C4-2B (cell line): Measurements from ENCODE around the gene ATP2B3.
A peak's percentile ranks its signal among the peaks of the same experiment; 100 is the strongest.

Experiments used
- H3K27ac ChIP-seq: fragments of 450-650 bp; 2 replicates; pipeline ENCODE4 v1.5.1; 2017
- ZFX ChIP-seq: fragments of 450-650 bp; IDR thresholded peaks from 2 replicates; pipeline ENCODE4 v1.6.1; 2017
- TF ChIP-seq, protein P1 (sequence below): fragments of 450-650 bp; conservative IDR thresholded peaks from 2 replicates; pipeline ENCODE4 v1.5.1; 2017; ENCODE audit warnings: mild to moderate bottlenecking

The ATP2B3 gene

DNA sequence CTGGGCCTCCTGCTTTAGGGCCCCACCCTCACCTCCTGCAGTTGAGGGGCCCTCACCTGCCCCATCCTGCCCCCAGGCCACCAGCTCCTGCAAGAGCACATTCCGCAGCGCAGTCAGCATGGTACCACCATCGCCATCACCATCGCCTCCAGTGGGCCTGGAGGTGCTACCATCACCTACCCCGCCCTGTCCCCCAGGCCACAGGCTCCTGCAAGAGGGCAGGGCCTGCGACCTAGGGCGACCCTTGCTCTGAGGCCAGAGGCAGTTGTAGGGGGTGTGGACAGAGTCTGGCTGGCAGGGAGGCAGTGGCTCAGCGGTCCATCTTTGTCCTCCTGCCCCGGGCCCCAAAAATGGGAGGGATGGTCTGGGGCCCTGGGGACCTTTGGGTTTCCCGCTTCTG is 43.2 kb upstream of the ATP2B3 start:
- H3K27ac ChIP-seq = no peak overlapping the region; the same call in 1 of the 2 replicates
- TF ChIP-seq, protein P1, sequence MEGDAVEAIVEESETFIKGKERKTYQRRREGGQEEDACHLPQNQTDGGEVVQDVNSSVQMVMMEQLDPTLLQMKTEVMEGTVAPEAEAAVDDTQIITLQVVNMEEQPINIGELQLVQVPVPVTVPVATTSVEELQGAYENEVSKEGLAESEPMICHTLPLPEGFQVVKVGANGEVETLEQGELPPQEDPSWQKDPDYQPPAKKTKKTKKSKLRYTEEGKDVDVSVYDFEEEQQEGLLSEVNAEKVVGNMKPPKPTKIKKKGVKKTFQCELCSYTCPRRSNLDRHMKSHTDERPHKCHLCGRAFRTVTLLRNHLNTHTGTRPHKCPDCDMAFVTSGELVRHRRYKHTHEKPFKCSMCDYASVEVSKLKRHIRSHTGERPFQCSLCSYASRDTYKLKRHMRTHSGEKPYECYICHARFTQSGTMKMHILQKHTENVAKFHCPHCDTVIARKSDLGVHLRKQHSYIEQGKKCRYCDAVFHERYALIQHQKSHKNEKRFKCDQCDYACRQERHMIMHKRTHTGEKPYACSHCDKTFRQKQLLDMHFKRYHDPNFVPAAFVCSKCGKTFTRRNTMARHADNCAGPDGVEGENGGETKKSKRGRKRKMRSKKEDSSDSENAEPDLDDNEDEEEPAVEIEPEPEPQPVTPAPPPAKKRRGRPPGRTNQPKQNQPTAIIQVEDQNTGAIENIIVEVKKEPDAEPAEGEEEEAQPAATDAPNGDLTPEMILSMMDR = no peak
- no peak for TF ChIP-seq ZFX

DNA sequence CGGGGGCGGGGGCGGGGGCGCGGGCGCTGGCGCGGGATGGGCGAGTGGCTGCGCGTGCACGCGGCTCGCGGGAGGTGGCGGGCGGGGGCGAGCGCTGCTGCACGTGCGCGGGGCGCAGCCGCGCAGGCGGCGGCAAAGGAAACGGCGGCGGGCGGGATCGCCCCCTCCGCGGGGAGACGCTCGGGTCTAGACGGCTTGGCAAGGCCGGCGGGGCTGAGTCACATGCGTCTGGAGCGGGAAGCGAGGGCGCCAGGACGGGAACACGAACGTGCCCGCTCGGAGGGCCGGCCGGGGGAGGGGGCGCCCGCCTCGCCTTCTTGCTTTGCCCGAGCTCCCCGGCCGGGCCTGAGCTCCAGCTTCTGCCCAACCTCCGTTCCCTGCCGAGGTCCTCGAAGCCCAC is 42.7 kb upstream of the ATP2B3 start:
- TF ChIP-seq, protein P1 = no peak
- TF ChIP-seq ZFX = no peak
- peak overlapping the region; percentile 47 for H3K27ac ChIP-seq

DNA sequence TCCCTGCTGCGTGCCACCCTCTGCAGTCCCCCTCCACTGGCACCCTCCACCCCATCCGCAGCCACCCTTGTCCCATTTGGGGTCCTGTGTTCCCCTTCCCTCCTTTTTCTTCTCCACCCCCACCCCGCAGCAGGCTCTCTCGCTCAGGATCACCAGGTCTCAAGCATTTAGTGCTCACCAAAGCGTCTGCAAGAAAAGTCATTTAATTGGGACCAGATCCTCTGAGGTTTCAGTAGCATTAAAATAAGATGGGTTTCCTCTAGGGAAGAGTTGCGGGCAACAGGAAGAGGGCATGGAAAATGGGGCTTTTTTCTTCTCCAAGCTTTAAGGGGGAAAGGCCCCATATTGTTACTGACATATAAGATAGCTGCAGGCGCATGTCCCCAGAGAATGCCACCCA is 42.2 kb upstream of the ATP2B3 start:
- peak overlapping the region; percentile 47 for H3K27ac ChIP-seq
- no peak for TF ChIP-seq ZFX
- TF ChIP-seq, protein P1 = no peak

DNA sequence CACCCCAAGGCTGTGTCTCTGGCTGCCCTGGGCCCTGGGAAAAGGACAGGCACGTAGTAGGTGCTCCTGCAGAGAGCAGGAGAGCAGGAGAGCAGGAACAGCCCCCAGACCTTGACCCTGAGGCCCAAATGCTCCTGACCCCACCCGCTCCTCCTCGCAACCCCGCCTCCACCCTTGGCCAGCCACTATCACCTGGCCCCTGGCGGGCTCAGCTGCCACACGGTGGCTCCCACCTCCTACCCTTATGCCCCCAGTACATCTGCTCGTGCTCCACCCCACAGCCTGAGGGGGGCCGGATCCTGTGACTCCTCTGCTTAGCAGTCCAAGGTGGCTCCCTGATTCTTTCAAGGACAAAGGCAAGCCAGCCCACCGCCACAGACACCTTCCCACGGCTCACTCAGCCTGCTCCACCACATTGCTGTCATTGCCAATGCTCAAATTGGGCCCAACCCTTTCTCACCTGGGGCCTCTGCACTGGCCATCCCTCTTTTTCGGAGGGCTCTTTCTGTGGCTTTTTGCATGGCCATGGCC is 41.6 kb upstream of the ATP2B3 start:
- no peak overlapping the region for H3K27ac ChIP-seq
- TF ChIP-seq, protein P1 = no peak
- TF ChIP-seq ZFX = no peak

DNA sequence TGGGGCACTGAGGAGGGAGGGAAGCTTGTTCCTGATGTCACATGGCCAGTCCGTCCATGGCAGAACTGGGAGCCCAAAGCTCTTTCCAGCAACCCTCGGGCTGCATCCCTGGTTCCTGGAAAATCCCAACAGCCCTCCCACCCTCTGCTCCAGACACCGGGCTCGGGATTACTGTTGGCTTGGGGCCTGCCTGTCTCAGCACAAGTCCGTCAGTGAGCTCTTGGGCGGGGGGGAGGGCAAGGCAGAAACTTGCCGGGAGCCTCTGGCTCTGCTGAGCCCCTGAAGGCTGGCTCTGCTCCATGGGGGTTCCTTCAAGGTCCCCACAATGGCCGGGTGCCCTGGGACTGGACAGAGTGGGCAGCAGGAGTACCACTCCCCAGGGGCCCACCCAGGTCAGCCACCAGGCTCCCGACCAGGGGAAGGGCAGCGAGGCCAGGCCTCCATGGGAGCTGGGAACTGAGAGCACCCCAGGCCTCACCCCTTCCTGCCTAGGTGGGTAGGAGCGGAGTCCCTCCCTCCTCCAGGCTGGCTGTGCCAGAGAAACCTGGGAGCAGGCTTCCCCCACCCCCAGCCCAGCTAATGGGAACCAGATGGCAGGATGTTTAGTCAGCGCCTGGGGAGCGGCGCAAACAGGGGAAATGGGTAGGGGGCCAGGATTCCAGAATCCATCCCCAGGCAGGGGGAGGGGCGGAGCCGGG is 40.6 kb upstream of the ATP2B3 start:
- no peak overlapping the region for H3K27ac ChIP-seq
- TF ChIP-seq, protein P1 = no peak
- TF ChIP-seq ZFX = no peak

DNA sequence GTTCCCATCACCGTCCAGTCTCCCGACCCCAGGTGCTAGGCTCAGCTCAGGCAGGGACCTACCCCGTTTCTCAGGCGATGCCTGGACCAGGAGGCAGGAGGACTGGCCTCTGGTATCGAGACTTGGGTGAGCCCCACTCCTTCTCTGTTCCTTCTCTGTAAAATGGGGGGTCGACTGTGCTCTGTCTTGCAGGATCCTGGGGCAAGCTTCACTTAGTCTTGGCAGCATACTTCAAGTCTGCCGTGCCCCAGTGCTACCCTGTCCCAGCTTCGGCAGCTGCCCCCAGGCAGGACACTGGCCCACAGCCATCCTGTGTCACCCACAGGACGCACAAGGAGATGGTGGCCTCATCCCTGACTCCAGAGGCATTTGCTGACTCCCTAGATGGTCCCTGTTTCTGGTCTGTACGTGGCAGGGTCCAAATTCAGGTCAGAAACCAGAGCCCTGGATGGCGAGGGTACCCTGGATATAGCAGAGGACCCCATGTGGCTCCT is 40.0 kb upstream of the ATP2B3 start:
- TF ChIP-seq ZFX = no peak
- TF ChIP-seq, protein P1 = no peak
- no peak overlapping the region for H3K27ac ChIP-seq

DNA sequence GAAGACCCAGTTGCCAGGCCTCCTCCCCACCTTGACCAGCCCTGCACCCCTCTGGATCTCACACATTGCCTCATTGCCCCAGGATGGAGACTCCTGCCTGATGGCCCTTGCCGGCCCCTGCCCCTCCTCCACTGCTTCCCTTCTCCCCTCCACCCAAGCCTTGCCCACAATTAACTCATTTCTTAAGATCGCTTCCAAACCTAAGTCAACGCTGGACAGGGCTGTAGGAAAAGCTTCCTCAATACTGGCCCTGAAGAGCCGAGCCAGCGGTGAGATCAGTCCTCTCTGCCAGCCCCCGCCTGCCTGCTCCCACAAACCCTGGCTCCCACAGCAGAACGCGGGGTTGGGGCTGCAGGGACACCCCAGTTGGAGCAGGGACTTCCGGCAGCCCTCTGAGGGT is 39.5 kb upstream of the ATP2B3 start:
- TF ChIP-seq, protein P1 = no peak
- TF ChIP-seq ZFX = no peak
- H3K27ac ChIP-seq = no peak overlapping the region
